MM.1S (cell line): ENCODE data around the gene KCNQ4.

Experiments
- DNase-seq: peaks from one replicate; pipeline ENCODE4 v3.0.0-alpha.2; 2015
- H2AFZ ChIP-seq: fragments of 300-600 bp; sonication (generic); 2 replicates; pipeline ENCODE4 v1.6.0; 2016; ENCODE audit warnings: antibody characterized with exemption, low read length
- H3F3A ChIP-seq: fragments of 300-600 bp; sonication (generic); 2 replicates; pipeline ENCODE4 v1.6.1; 2016; ENCODE audit warnings: mild to moderate bottlenecking, antibody characterized with exemption, low read length, moderate library complexity, mixed read lengths; ENCODE audit not compliant: insufficient read depth
- H3K27ac ChIP-seq: fragments of 300-600 bp; sonication (generic); 2 replicates; pipeline ENCODE4 v1.5.1; 2016; ENCODE audit warnings: mild to moderate bottlenecking, low read length
- H3K27me3 ChIP-seq: fragments of 300-600 bp; sonication (generic); replicated peaks from 2 replicates; pipeline ENCODE4 v1.6.0; 2016; ENCODE audit warnings: low read length; ENCODE audit not compliant: insufficient read depth
- H3K36me3 ChIP-seq: fragments of 300-600 bp; sonication (generic); replicated peaks from 2 replicates; pipeline ENCODE4 v1.6.1; 2016; ENCODE audit warnings: mild to moderate bottlenecking, low read length, mixed read lengths; ENCODE audit not compliant: insufficient read depth
- H3K4me1 ChIP-seq: fragments of 300-600 bp; sonication (generic); 2 replicates; pipeline ENCODE4 v1.6.1; 2016; ENCODE audit warnings: low read length, mixed read lengths
- H3K4me2 ChIP-seq: fragments of 300-600 bp; sonication (generic); 2 replicates; pipeline ENCODE4 v1.6.0; 2016; ENCODE audit warnings: low read depth, low read length
- H3K4me3 ChIP-seq: fragments of 300-600 bp; sonication (generic); 2 replicates; pipeline ENCODE4 v1.5.1; 2016; ENCODE audit warnings: low read length, mixed read lengths
- H3K79me2 ChIP-seq: fragments of 300-600 bp; sonication (generic); 2 replicates; pipeline ENCODE4 v1.6.1; 2016; ENCODE audit warnings: mixed run types, low read length, mixed read lengths
- H3K9ac ChIP-seq: fragments of 300-600 bp; sonication (generic); 2 replicates; pipeline ENCODE4 v1.6.1; 2016; ENCODE audit warnings: low read length, mixed read lengths
- H3K9me2 ChIP-seq: fragments of 300-600 bp; sonication (generic); replicated peaks from 2 replicates; pipeline ENCODE4 v1.6.1; 2016; ENCODE audit warnings: mild to moderate bottlenecking, low read length, mixed read lengths; ENCODE audit not compliant: insufficient read depth
- H3K9me3 ChIP-seq: fragments of 300-600 bp; sonication (generic); replicated peaks from 2 replicates; pipeline ENCODE4 v1.6.1; 2016; ENCODE audit warnings: mild to moderate bottlenecking, low read length, mixed read lengths; ENCODE audit not compliant: insufficient read depth
- H4K20me1 ChIP-seq: fragments of 300-600 bp; sonication (generic); 2 replicates; pipeline ENCODE4 v1.6.1; 2016; ENCODE audit warnings: mild to moderate bottlenecking, low read length, moderate library complexity, mixed read lengths; ENCODE audit not compliant: insufficient read depth
- EZH2 ChIP-seq: fragments of 300-600 bp; sonication (generic); optimal IDR thresholded peaks from 2 replicates; pipeline ENCODE3; 2017; ENCODE audit warnings: low read depth, mild to moderate bottlenecking, antibody characterized with exemption, low read length, mixed read lengths
- EZH2phosphoT487 ChIP-seq: fragments of 300-600 bp; sonication (generic); IDR thresholded peaks from 2 replicates; pipeline ENCODE4 v1.6.1; 2018; ENCODE audit warnings: antibody characterized with exemption, low read length
- TF ChIP-seq, protein P1 (sequence below): fragments of 300-600 bp; sonication (generic); IDR thresholded peaks from 2 replicates; pipeline ENCODE4 v1.5.1; 2016; ENCODE audit warnings: antibody characterized with exemption, low read length, mixed read lengths

KCNQ4 gene

DNA sequence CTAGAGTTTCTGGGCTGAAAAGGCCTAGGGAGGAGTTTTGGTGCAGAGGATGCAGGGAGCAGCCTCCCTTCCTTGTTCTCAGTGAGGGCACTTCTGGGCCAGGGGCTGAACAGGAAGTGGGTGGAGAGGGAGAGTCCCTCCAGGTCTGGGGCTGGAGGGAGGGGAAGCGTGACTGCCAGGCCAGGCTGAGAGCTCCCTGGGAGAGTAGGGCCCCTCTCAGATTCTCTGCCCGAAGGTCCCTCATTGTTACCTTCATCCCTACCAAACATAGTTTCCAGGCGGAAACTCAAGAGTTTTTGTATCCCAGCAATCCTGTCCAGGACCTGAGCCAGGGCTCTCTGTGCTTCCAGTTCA lies 41.8 kb downstream of the KCNQ4 start:
- DNase-seq: no peak
- H3K27ac ChIP-seq: no peak overlapping the region
- no peak overlapping the region for H3K4me3 ChIP-seq

DNA sequence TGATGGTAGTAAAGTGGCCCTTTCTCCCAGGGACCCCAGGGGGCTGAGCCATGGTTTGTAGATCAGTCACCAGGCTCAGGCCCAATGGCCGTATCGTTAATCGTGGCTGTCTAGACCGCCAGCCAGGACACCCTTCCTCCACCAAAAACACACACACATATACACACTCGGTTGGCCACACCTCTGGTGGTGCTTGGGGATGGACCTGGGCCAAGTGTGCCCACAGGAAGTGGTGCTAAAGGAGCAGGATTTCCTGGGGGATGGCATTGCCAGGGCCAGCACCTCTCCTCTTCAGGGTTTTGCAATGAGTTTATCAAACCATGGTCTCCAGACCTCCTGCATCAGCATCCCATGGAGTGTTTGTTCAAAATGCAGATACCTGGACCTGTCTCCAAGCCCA lies 42.4 kb downstream of the KCNQ4 start:
- Histone ChIP-seq H3K36me3 (no peaks in the 10 kb centered on the region), H3K27ac (no peak overlapping the region), H3K9ac (no peak overlapping the region), H3K4me2 (no peak overlapping the region), H3K9me3 (no peaks in the 10 kb centered on the region), H3K4me1 (no peaks in the 10 kb centered on the region), H2AFZ (no peak overlapping the region), H3K79me2 (no peaks in the 10 kb centered on the region), H3K27me3 (0 out of 2 replicates have a peak, but pooled peaks cover 4% of the 10 kb centered on the region), H3K9me2 (no peaks in the 10 kb centered on the region), H4K20me1 (no peaks in the 10 kb centered on the region), H3K4me3 (no peak overlapping the region), H3F3A (no peaks in the 10 kb centered on the region)
- DNase-seq: no peak
- TF ChIP-seq EZH2 (no peak), EZH2phosphoT487 (no peak)
- TF ChIP-seq, protein P1, sequence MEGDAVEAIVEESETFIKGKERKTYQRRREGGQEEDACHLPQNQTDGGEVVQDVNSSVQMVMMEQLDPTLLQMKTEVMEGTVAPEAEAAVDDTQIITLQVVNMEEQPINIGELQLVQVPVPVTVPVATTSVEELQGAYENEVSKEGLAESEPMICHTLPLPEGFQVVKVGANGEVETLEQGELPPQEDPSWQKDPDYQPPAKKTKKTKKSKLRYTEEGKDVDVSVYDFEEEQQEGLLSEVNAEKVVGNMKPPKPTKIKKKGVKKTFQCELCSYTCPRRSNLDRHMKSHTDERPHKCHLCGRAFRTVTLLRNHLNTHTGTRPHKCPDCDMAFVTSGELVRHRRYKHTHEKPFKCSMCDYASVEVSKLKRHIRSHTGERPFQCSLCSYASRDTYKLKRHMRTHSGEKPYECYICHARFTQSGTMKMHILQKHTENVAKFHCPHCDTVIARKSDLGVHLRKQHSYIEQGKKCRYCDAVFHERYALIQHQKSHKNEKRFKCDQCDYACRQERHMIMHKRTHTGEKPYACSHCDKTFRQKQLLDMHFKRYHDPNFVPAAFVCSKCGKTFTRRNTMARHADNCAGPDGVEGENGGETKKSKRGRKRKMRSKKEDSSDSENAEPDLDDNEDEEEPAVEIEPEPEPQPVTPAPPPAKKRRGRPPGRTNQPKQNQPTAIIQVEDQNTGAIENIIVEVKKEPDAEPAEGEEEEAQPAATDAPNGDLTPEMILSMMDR: no peak

More for the DNA sequence above, 41.8 kb downstream of the KCNQ4 start:
- Histone ChIP-seq H2AFZ (no peak overlapping the region), H3K9me3 (no peaks in the 10 kb centered on the region), H3K27me3 (0 out of 2 replicates have a peak, but pooled peaks cover 4% of the 10 kb centered on the region), H3K79me2 (no peaks in the 10 kb centered on the region), H3K36me3 (no peaks in the 10 kb centered on the region), H3K9me2 (no peaks in the 10 kb centered on the region), H3F3A (no peaks in the 10 kb centered on the region), H3K9ac (no peak overlapping the region), H3K4me2 (no peak overlapping the region), H4K20me1 (no peaks in the 10 kb centered on the region), H3K4me1 (no peaks in the 10 kb centered on the region)
- TF ChIP-seq EZH2phosphoT487 (no peak), EZH2 (no peak)
- TF ChIP-seq, protein P1: no peak

DNA sequence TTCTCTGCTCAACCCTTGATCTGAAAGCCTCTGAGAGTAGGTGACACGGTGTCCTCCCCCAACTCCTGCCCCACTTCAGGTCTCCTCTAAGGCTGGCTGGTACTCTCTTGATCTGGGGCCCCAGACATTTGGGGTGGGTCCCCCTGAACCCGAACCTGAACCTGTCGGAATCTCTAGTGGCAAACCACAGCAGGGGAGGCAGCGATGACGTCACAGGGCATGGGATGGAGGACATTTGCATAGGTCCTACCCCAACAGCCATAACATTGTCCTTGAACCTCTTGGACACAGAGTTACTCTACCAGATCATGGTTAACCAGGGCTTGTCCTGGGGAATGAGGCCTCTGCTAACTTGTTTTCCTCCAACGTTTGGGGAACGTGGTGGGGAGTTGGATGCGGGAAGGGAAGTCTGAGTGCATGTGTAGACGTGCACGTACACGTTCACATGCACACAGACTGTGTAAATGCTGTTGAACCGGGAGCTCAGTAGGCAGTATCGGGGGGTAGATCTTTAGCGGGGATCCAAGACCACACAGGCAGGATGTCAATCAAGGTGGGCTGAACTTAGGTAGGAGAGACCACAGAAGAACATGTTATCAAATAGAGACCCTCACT lies 46.2 kb downstream of the KCNQ4 start:
- H3K9me2 ChIP-seq: no peaks in the 10 kb centered on the region
- no peaks in the 10 kb centered on the region for H4K20me1 ChIP-seq
- no peak overlapping the region for H3K4me3 ChIP-seq
- TF ChIP-seq EZH2phosphoT487 (no peak), EZH2 (no peak)
- TF ChIP-seq, protein P1: no peak
- no peaks in the 10 kb centered on the region for H3K79me2 ChIP-seq
- no peaks in the 10 kb centered on the region for H3K4me1 ChIP-seq
- DNase-seq: no peak
- H3K36me3 ChIP-seq: no peaks in the 10 kb centered on the region
- no peaks in the 10 kb centered on the region for H3K9me3 ChIP-seq
- no peaks in the 10 kb centered on the region for H3F3A ChIP-seq
- H2AFZ ChIP-seq: no peak overlapping the region
- H3K27me3 ChIP-seq: 0 out of 2 replicates have a peak, but pooled peaks cover 4% of the 10 kb centered on the region
- no peak overlapping the region for H3K9ac ChIP-seq
- H3K27ac ChIP-seq: no peak overlapping the region
- H3K4me2 ChIP-seq: no peak overlapping the region
